Cerebellar cortex (tissue), 1 donor: ENCODE data around the gene RFWD3.
A peak's percentile ranks its signal among the peaks of the same experiment; 100 is the strongest.

Experiments used
- DNase-seq: peaks from one replicate; pipeline ENCODE4 v3.0.0-alpha.2; 2015; ENCODE audit warnings: low spot score

The RFWD3 gene

GRCh38 chr16:74617206-74617788 is 49.4 kb downstream of the RFWD3 start:
- DNase-seq = no peak

- no peak for DNase-seq
Measured at GRCh38 chr16:74611721-74612120, 55.0 kb downstream of the RFWD3 start.

- DNase-seq = no peak
Measured at GRCh38 chr16:74608944-74609343, 57.7 kb downstream of the RFWD3 start.

- no peak for DNase-seq
Measured at GRCh38 chr16:74608381-74608780, 58.3 kb downstream of the RFWD3 start.

GRCh38 chr16:74607962-74608356 is 58.7 kb downstream of the RFWD3 start:
- DNase-seq = no peak

GRCh38 chr16:74607310-74607961 is 59.2 kb downstream of the RFWD3 start:
- no peak for DNase-seq

- DNase-seq = peak; percentile 90
Measured at GRCh38 chr16:74606521-74607309, 60.0 kb downstream of the RFWD3 start, which contains the start of gene GLG1. GLG1 (minus strand) TSS chr16:74607114; CDS start chr16:74607094, 20 bp downstream.

GRCh38 chr16:74605746-74606520 is 60.7 kb downstream of the RFWD3 start:
- DNase-seq = peak; percentile 51

- no peak for DNase-seq
Measured at GRCh38 chr16:74605332-74605731, 61.3 kb downstream of the RFWD3 start.

- no peak for DNase-seq
Measured at GRCh38 chr16:74603848-74604247, 62.8 kb downstream of the RFWD3 start.

GRCh38 chr16:74601126-74601871 is 65.4 kb downstream of the RFWD3 start:
- no peak for DNase-seq

- DNase-seq = no peak
Measured at GRCh38 chr16:74596586-74596985, 70.1 kb downstream of the RFWD3 start.

GRCh38 chr16:74592847-74593246 is 73.8 kb downstream of the RFWD3 start:
- no peak for DNase-seq

- DNase-seq = peak; percentile 62
Measured at GRCh38 chr16:74591876-74592650, 74.6 kb downstream of the RFWD3 start.

GRCh38 chr16:74586948-74587347 is 79.7 kb downstream of the RFWD3 start:
- DNase-seq = no peak

- DNase-seq = no peak
Measured at GRCh38 chr16:74585846-74586443, 80.7 kb downstream of the RFWD3 start.

- DNase-seq = no peak
Measured at GRCh38 chr16:74583926-74584666, 82.6 kb downstream of the RFWD3 start.

GRCh38 chr16:74582970-74583369 is 83.7 kb downstream of the RFWD3 start:
- DNase-seq = no peak

GRCh38 chr16:74580833-74581232 is 85.8 kb downstream of the RFWD3 start:
- DNase-seq = no peak

GRCh38 chr16:74578838-74579237 is 87.8 kb downstream of the RFWD3 start:
- DNase-seq = no peak
